ENCODE results near the gene ZNF611. TPM values are rescaled to one million over a fixed set of nuclear protein-coding genes. Genes with fewer than 3 reads are reported as not detected.
A peak's percentile ranks its signal among the peaks of the same experiment; 100 is the strongest.
"Not testable (repeated sequence)": the region's sequence is repeated elsewhere in the genome, so short reads cannot be mapped to it uniquely, and the experiment has no call there.

ZNF611 gene
- total RNA-seq, 1 experiment from 2014 or later = 25.5 TPM

- H4K20me1 ChIP-seq (ENCODE audit: insufficient read depth) = no peaks in the 10 kb centered on the region
- BruUV-seq (replicated peaks) = no TSS peak
- ChIA-PET CTCF (interaction anchor here (0.6 kb wide), 2 partner anchors 45 to 133 kb away, joined by 3 to 4 read pairs; no protein-coding TSS in a partner anchor), POLR2A (ENCODE audit: unreplicated experiment) (interaction anchor here (0.6 to 0.7 kb wide), 2 partner anchors 50 to 98 kb away, joined by 3 to 5 read pairs; no protein-coding TSS in a partner anchor)
- no peak overlapping the region for H3K27ac ChIP-seq
- 0 out of 2 replicates have a peak overlapping the region, but pooled peaks have one; percentile 72 for H2AFZ ChIP-seq
- peaks cover 4% of the 10 kb centered on the region; the same call in 1 of the 2 replicates for H3K79me2 ChIP-seq (ENCODE audit: low read depth)
- no peak overlapping the region for H3K4me2 ChIP-seq
- peak in 1 of 2 experiments; percentile 24 for DNase-seq
- H3K4me1 ChIP-seq (replicated peaks; ENCODE audit: insufficient read depth) = no peaks in the 10 kb centered on the region; the same call in 1 of the 2 replicates
- H3K36me3 ChIP-seq (ENCODE audit: low read depth) = no peaks in the 10 kb centered on the region
- H3K27me3 ChIP-seq (ENCODE audit: insufficient read depth, low read depth) = no peaks in the 10 kb centered on the region
- H3K9me3 ChIP-seq (ENCODE audit: insufficient read depth, low read depth) = peaks cover 13% of the 10 kb centered on the region; the same call in 1 of the 2 replicates
- TF ChIP-seq EZH2 (IDR thresholded peaks at IDR 0.05; ENCODE audit: low read depth) (no peak), CTCF (conservative IDR thresholded peaks at IDR 0.05) (no peak)
- H3K9me2 ChIP-seq (ENCODE audit: insufficient read depth) = no peaks in the 10 kb centered on the region
- intact Hi-C loops (cut with micrococcal nuclease; ENCODE audit: unreplicated experiment) = loop anchor here (1.0 to 10.0 kb wide), 3 partner anchors 98 to 751 kb away; partner anchors contain the start of genes ZNF350, ZNF808 and ZNF83
- no peak overlapping the region for H3K4me3 ChIP-seq
- H3F3A ChIP-seq (ENCODE audit: insufficient read depth, low read depth) = peaks cover 3% of the 10 kb centered on the region; the same call in 1 of the 2 replicates
Measured at GRCh38 chr19:52735734-52736133, 890 bp upstream of the ZNF611 start.

GRCh38 chr19:52734331-52734892 lies 432 bp downstream of the ZNF611 start:
- no peaks in the 10 kb centered on the region for H3K36me3 ChIP-seq (ENCODE audit: low read depth)
- peaks cover 4% of the 10 kb centered on the region; the same call in 1 of the 2 replicates for H3K79me2 ChIP-seq (ENCODE audit: low read depth)
- no peaks in the 10 kb centered on the region for H3K9me2 ChIP-seq (ENCODE audit: insufficient read depth)
- peak overlapping the region; percentile 55 for H3K27ac ChIP-seq
- DNase-seq = no peak
- BruUV-seq (replicated peaks) = TSS peak; percentile 97
- H3K27me3 ChIP-seq (ENCODE audit: insufficient read depth, low read depth) = no peaks in the 10 kb centered on the region
- H3K4me3 ChIP-seq = peak overlapping the region; percentile 79
- POLR2A ChIA-PET (ENCODE audit: unreplicated experiment) = no interaction called here
- H2AFZ ChIP-seq = peak overlapping the region; percentile 98
- peak overlapping the region; percentile 91 for H3K4me2 ChIP-seq
- no peaks in the 10 kb centered on the region for H4K20me1 ChIP-seq (ENCODE audit: insufficient read depth)
- CTCF ChIA-PET = no interaction called here
- intact Hi-C loops (cut with micrococcal nuclease; ENCODE audit: unreplicated experiment) = loop anchor here (10.0 kb wide), 1 partner anchor 750 kb away; the partner anchor contains the start of gene ZNF350
- peaks cover 3% of the 10 kb centered on the region; the same call in 1 of the 2 replicates for H3F3A ChIP-seq (ENCODE audit: insufficient read depth, low read depth)
- no peaks in the 10 kb centered on the region; the same call in 1 of the 2 replicates for H3K4me1 ChIP-seq (replicated peaks; ENCODE audit: insufficient read depth)
- H3K9me3 ChIP-seq (ENCODE audit: insufficient read depth, low read depth) = peaks cover 10% of the 10 kb centered on the region; the same call in 1 of the 2 replicates
- TF ChIP-seq CTCF (conservative IDR thresholded peaks at IDR 0.05) (no peak), EZH2 (IDR thresholded peaks at IDR 0.05; ENCODE audit: low read depth) (no peak)

GRCh38 chr19:52726051-52726450 lies 8.8 kb downstream of the ZNF611 start:
- H3K9me2 ChIP-seq (ENCODE audit: insufficient read depth); DNase-seq; H3F3A ChIP-seq (ENCODE audit: insufficient read depth, low read depth); H2AFZ ChIP-seq; H3K36me3 ChIP-seq (ENCODE audit: low read depth); H3K79me2 ChIP-seq (ENCODE audit: low read depth); H3K4me2 ChIP-seq; H3K27me3 ChIP-seq (ENCODE audit: insufficient read depth, low read depth); H3K27ac ChIP-seq; H3K4me3 ChIP-seq; intact Hi-C loops (cut with micrococcal nuclease; ENCODE audit: unreplicated experiment); BruUV-seq (replicated peaks); CTCF ChIA-PET; POLR2A ChIA-PET (ENCODE audit: unreplicated experiment); H4K20me1 ChIP-seq (ENCODE audit: insufficient read depth); H3K9me3 ChIP-seq (ENCODE audit: insufficient read depth, low read depth): not testable (repeated sequence)
- H3K4me1 ChIP-seq (replicated peaks; ENCODE audit: insufficient read depth) = peaks cover 11% of the 10 kb centered on the region
